Hematopoietic multipotent progenitor cell (in vitro differentiated cells): ENCODE data around the gene AKTIP. TPM values are rescaled to one million over a fixed set of nuclear protein-coding genes. Genes with fewer than 3 reads are reported as not detected.
A peak's percentile ranks its signal among the peaks of the same experiment; 100 is the strongest.
"Not testable (repeated sequence)": the region's sequence is repeated elsewhere in the genome, so short reads cannot be mapped to it uniquely, and the experiment has no call there.

Experiments used
- DNase-seq, 3 donors: peaks; one replicate each; pipeline ENCODE4 v3.0.0-alpha.2; 2011 to 2015; ENCODE audit warnings: low read depth in 2 of 3, low spot score in 2 of 3
- total RNA-seq: library from RNA; depleted of rRNA; stranded (reverse); fragments of >200 nt; gene quantifications from one replicate; pipeline ENCODE4 v1.2.3, GENCODE V29; 2012

Gene AKTIP
- total RNA-seq, 1 donor = 6.2 TPM

GRCh38 chr16:53517851-53518250 lies 14.8 kb upstream of the AKTIP start:
- no peak for DNase-seq

- no peak for DNase-seq
Measured at GRCh38 chr16:53515811-53516210, 12.8 kb upstream of the AKTIP start.

- no peak for DNase-seq
Measured at GRCh38 chr16:53515259-53515658, 12.2 kb upstream of the AKTIP start.

- not testable (repeated sequence) for DNase-seq
Measured at GRCh38 chr16:53512795-53513194, 9.8 kb upstream of the AKTIP start.

- DNase-seq = no peak
Measured at GRCh38 chr16:53511403-53512280, 8.6 kb upstream of the AKTIP start.

GRCh38 chr16:53511084-53511402 lies 8.0 kb upstream of the AKTIP start:
- DNase-seq = no peak

GRCh38 chr16:53510704-53511070 lies 7.7 kb upstream of the AKTIP start:
- DNase-seq = no peak

GRCh38 chr16:53509906-53510703 lies 7.1 kb upstream of the AKTIP start:
- DNase-seq = peak in 2 of 3 donors; percentile 48 to 58

- peak in 2 of 3 donors; percentile 18 to 34 for DNase-seq
Measured at GRCh38 chr16:53507464-53508179, 4.6 kb upstream of the AKTIP start.

GRCh38 chr16:53506254-53506653 lies 3.2 kb upstream of the AKTIP start:
- DNase-seq = no peak

GRCh38 chr16:53504665-53505064 lies 1.7 kb upstream of the AKTIP start:
- no peak for DNase-seq

GRCh38 chr16:53503991-53504663 lies 1.1 kb upstream of the AKTIP start:
- DNase-seq = peak in 2 of 3 donors; percentile 24 to 34

GRCh38 chr16:53503270-53503923 lies 388 bp upstream of the AKTIP start:
- DNase-seq = peak; percentile 98 to 100 (median 100)

GRCh38 chr16:53501216-53501859 lies 1.7 kb downstream of the AKTIP start:
- no peak for DNase-seq

- no peak for DNase-seq
Measured at GRCh38 chr16:53498984-53499383, 4.0 kb downstream of the AKTIP start.

GRCh38 chr16:53495325-53495724 lies 7.7 kb downstream of the AKTIP start:
- no peak for DNase-seq

- DNase-seq = no peak
Measured at GRCh38 chr16:53494636-53495035, 8.4 kb downstream of the AKTIP start.

GRCh38 chr16:53492503-53492902 lies 10.5 kb downstream of the AKTIP start:
- DNase-seq = no peak

- DNase-seq = no peak
Measured at GRCh38 chr16:53489755-53490154, 13.3 kb downstream of the AKTIP start.

- DNase-seq = no peak
Measured at GRCh38 chr16:53486230-53486629, 16.8 kb downstream of the AKTIP start.
